ENCODE data around the gene OCA2. TPM values are rescaled to one million over a fixed set of nuclear protein-coding genes. Genes with fewer than 3 reads are reported as not detected.

The OCA2 gene
- total and polyA plus RNA-seq, 12 donors, result 0.13 to 0.44 (median 0.23) TPM; not detected in 7

- no peak overlapping the region for H3K4me3 ChIP-seq
- no peak for DNase-seq
- no peak overlapping the region for H3K27ac ChIP-seq
- no peaks in the 10 kb centered on the region for H3K27me3 ChIP-seq
- WGBS, 4 donors, result 70 to 82% (median 73%) methylated on average over 8 of the region's 8 CpGs
- no peaks in the 10 kb centered on the region for H3K4me1 ChIP-seq (replicated peaks in 1 of 2)
- intact Hi-C loops (cut with DNase I), result no loop called here
- TF ChIP-seq CTCF (IDR thresholded peaks at IDR 0.05) (no peak), POLR2A (IDR thresholded peaks at IDR 0.05) (no peak)
- no peaks in the 10 kb centered on the region for H3K36me3 ChIP-seq (replicated peaks in 1 of 2)
- no peaks in the 10 kb centered on the region for H3K9me3 ChIP-seq (replicated peaks in 1 of 3)
These were observed 18.7 kb downstream of the OCA2 start for GRCh38 chr15:28080386-28080785.

- no peak for DNase-seq
- intact Hi-C loops (cut with DNase I), result no loop called here
- no peak overlapping the region for H3K4me3 ChIP-seq
- no peaks in the 10 kb centered on the region for H3K27me3 ChIP-seq
- H3K36me3 ChIP-seq (replicated peaks in 1 of 2), result no peaks in the 10 kb centered on the region
- no peak overlapping the region for H3K27ac ChIP-seq
- H3K9me3 ChIP-seq (replicated peaks in 1 of 3), result no peaks in the 10 kb centered on the region
- H3K4me1 ChIP-seq (replicated peaks in 1 of 2), result no peaks in the 10 kb centered on the region
- TF ChIP-seq POLR2A (IDR thresholded peaks at IDR 0.05), result no peak
- TF ChIP-seq CTCF (IDR thresholded peaks at IDR 0.05), result no peak
- WGBS, 4 donors, result 75 to 100% (median 86%) methylated on average over 3 to 9 of the region's 9 CpGs
These were observed 19.7 kb downstream of the OCA2 start for GRCh38 chr15:28079313-28079969.

GRCh38 chr15:28078191-28078719 lies 20.9 kb downstream of the OCA2 start:
- no peak for TF ChIP-seq CTCF (IDR thresholded peaks at IDR 0.05)
- TF ChIP-seq POLR2A (IDR thresholded peaks at IDR 0.05), result no peak
- Histone ChIP-seq H3K27ac (no peak overlapping the region), H3K4me3 (no peak overlapping the region), H3K27me3 (no peaks in the 10 kb centered on the region), H3K4me1 (replicated peaks in 1 of 2) (no peaks in the 10 kb centered on the region), H3K36me3 (replicated peaks in 1 of 2) (no peaks in the 10 kb centered on the region), H3K9me3 (replicated peaks in 1 of 3) (no peaks in the 10 kb centered on the region)
- DNase-seq, result no peak
- intact Hi-C loops (cut with DNase I), result no loop called here
- WGBS, 4 donors, result 63 to 80% (median 68%) methylated on average over 1 of the region's 1 CpG; no CpG with 5 or more reads in 1 of the 4 donors

GRCh38 chr15:28075573-28075972 lies 23.5 kb downstream of the OCA2 start:
- TF ChIP-seq POLR2A (IDR thresholded peaks at IDR 0.05), result no peak
- no peak for TF ChIP-seq CTCF (IDR thresholded peaks at IDR 0.05)
- H3K36me3 ChIP-seq (replicated peaks in 1 of 2), result no peaks in the 10 kb centered on the region
- no peak overlapping the region for H3K27ac ChIP-seq
- H3K4me1 ChIP-seq (replicated peaks in 1 of 2), result no peaks in the 10 kb centered on the region
- intact Hi-C loops (cut with DNase I), result no loop called here
- WGBS, 4 donors, result 64 to 77% (median 74%) methylated on average over 1 of the region's 1 CpG
- H3K4me3 ChIP-seq, result no peak overlapping the region
- no peak for DNase-seq
- H3K9me3 ChIP-seq (replicated peaks in 1 of 3), result no peaks in the 10 kb centered on the region
- H3K27me3 ChIP-seq, result no peaks in the 10 kb centered on the region
